Urothelium cell line (cell line): ENCODE data around the gene DNTT.
"Not testable (repeated sequence)": the region's sequence is repeated elsewhere in the genome, so short reads cannot be mapped to it uniquely, and the experiment has no call there.

Experiments used
- DNase-seq: peaks from one replicate; pipeline ENCODE4 v3.0.0; 2011; ENCODE audit warnings: low spot score, mixed read lengths
- FAIRE-seq: peaks from 2 replicates; lab custom pipeline; 2011; peaks lifted over from hg19 to GRCh38; lab: Jason Lieb, UNC

DNTT gene

GRCh38 chr10:96306516-96306915 is 2.3 kb downstream of the DNTT start:
- no peak for FAIRE-seq

DNA sequence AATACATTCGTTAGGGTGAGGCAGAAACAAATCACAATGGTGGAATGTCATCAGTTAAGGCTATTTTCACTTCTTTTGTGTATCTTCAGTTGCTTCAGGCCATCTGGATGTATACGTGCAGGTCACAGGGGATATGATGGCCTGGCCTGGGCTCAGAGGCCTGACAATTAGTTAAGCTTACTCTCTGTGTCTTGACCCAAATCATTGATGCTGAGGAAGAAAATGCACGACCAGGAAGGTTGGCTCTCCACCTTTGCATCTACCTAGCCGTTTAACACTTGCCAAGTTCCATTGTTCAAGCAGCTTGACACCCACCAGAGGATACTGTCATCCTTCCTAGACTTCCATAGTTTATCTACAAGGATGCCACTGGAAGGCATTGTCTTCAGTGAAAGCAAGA is 4.6 kb downstream of the DNTT start:
- not testable (repeated sequence) for DNase-seq, FAIRE-seq

More at GRCh38 chr10:96306516-96306915, 2.3 kb downstream of the DNTT start:
- DNase-seq: no peak

DNA sequence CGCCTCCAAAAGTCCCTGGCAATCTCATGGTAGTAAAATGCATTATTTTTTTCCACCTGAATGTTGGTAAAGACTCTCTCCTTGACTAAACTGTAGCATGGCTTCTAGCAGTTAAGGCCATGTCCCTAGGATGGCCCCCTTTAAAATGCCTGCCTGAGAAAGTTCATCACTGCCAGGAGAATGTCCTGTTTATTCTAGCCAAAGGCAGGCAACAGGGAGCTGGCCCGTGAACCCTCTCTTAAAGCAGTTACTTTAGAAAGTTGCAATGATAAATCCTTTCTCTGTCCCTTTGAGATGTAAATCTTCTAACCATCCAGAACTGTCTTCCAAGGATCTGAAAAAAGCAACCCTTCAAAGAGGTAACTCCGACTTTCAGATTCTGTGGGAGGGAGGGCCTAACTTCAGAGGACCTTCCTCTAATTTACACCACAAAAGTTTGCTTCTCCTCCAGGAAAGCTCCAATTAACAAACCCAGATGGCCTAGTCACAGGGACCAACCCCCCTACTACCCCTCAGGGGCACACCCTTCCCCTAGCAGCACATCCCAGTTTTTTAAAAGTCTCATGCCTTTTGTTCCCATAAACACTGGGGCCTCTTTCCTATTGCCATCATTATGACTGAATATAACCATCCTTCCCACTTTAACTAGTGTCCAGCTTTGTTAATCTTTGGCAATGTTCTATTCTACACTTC is 5.5 kb downstream of the DNTT start:
- DNase-seq: no peak
- FAIRE-seq: no peak

- DNase-seq (no peak), FAIRE-seq (no peak)
These were observed 6.1 kb downstream of the DNTT start for GRCh38 chr10:96310321-96310669.

DNA sequence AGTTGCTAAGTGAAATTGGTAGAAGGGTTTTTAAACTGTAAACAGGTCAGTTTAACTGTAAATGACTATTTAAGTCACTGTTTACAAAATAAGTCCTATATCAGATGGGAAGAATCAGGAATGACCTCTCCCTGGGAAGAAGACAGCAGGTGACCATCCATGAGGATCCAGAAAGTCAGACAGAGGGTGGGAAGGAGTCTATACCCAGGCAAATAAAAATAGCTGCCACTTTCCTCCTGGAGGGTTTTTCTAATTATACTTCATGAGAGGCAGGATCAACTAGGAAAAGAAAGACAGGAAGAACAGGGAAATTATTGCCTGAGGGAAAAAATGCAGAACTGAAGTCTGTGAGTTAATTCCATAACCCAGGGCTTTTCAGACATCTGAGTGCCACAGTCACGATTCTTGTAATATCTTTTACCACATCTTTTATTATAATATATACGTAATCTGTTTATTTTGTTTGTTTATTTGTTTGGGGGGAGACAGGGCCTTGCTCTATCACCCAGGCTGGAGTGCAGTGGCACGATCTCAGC is 7.0 kb downstream of the DNTT start:
- no peak for FAIRE-seq
- DNase-seq: no peak

GRCh38 chr10:96313344-96313743 is 9.1 kb downstream of the DNTT start:
- DNase-seq (no peak), FAIRE-seq (peak; percentile 40)

GRCh38 chr10:96317067-96317833 is 13.0 kb downstream of the DNTT start:
- no peak for FAIRE-seq

GRCh38 chr10:96319754-96320474 is 15.7 kb downstream of the DNTT start:
- no peak for FAIRE-seq
- DNase-seq: no peak

More at GRCh38 chr10:96317067-96317833, 13.0 kb downstream of the DNTT start:
- no peak for DNase-seq

DNA sequence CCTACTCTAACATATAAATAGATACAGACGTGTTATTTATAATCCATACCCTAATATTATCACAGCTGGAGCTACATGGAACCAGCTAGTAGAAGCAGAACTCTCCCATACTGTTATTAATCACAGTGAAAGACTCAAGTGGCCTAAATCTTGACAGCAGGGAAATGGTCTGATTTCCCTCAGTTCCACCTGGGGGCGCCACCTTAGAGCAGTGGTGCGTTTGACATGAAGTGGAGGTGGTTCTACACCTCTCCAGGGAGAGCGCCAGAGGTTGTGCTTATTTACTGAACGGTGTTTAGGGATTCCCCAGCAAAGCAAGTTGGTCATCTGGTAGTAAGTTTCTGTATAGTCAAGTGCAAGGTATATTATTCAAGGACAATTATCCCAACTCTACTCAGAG is 17.6 kb downstream of the DNTT start:
- DNase-seq (no peak), FAIRE-seq (no peak)

DNA sequence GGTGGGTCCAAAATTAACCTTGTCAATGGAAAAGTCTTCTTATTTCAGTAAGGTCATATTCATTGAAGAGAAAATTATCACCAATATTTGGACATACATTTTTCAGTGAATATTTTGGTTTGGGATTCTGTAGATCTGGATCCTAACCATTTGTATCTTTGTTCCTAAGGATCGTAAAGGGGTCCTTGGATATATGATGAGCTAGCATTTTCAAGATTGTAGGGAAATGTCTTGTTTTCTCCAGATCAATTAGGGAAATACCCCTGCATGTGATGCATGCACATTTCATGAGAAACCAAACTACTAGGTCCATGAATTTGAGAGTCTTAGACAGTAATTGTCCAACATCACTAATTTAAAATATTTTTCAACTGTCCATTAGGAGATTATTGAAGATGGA is 18.0 kb downstream of the DNTT start:
- FAIRE-seq: no peak
- no peak for DNase-seq

DNA sequence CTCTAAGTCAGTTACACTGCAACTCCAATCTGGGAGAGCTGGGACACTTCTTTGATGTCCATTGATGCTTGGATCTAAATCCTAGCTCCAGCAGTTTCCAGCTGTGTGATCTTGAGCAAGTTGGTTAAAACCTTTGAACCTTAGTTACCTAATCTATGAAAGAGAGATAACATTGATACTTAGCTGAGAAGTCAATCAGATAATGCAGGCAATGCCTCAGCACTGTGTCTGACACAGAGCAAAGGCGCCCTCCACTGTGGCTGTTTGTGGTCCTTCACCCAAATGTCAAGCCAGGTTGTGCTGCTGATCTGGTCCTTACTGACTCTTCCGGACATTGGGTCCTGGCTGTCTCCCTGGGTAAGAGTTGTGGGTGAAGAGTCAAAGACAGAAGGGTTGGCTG is 20.2 kb downstream of the DNTT start:
- no peak for DNase-seq
- FAIRE-seq: no peak

GRCh38 chr10:96325719-96326373 is 21.6 kb downstream of the DNTT start:
- FAIRE-seq (no peak), DNase-seq (no peak)

GRCh38 chr10:96327462-96327861 is 23.2 kb downstream of the DNTT start:
- FAIRE-seq: no peak
- no peak for DNase-seq

DNA sequence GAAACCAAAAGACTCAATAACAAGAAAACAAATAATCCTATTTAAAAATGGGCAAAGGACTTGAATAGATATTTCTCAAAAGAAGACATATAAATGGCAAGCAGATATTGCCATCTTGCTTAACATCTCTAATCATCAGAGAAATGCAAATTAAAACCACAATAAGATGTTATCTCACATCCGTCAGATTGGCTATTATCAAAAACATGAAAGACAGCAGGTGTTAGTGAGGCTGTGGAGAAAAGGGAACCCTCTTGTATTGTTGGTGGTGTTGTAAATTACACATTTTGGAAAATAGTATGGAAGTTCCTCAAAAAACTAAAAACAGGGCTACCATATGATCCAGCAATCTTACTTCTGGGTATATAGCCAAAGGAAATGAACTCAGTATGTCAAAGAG is 28.9 kb downstream of the DNTT start:
- no peak for DNase-seq
- no peak for FAIRE-seq

DNA sequence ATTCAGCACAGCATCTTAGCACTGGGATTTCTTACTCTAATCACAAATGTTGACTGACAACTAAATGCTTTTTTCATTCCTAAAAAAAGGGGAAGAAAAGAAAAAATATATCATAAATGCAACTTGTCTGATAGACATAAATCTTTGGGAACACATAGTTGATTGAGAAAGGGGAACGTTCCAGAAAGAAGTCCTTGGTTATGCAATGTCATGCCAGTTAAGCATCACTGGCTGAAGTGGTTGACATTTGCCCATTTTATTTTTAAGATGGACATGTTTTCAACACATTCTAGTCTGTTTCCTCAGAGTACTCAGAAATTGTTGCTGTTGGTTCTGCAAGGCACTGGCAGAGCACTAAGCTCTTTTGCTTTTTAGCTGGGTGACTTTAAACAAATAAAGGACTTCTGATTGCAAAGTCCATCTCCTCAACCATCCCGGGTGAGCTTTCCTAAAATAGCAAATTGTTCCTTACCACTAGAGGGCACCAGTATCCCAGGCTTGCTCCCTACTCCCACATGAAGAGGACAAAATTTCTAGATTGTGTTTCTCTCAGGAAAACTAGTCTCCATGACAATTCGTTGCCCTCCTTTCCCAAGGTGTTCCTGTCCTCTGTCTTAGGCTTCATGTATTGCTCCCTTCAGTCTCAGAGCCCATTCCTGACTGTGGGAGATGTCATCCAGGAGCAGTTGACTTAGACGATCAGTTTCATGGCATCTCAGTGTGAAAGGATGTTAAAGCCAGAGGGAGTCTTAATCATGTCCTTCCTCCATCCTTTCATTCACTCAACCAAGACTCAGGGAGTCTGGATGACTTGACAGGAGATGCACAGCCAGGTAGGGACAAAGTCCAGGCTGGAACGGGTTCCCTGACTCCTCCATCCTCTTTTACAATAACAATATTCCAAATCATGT is 30.6 kb downstream of the DNTT start:
- FAIRE-seq (no peak), DNase-seq (peak; percentile 58)

DNA sequence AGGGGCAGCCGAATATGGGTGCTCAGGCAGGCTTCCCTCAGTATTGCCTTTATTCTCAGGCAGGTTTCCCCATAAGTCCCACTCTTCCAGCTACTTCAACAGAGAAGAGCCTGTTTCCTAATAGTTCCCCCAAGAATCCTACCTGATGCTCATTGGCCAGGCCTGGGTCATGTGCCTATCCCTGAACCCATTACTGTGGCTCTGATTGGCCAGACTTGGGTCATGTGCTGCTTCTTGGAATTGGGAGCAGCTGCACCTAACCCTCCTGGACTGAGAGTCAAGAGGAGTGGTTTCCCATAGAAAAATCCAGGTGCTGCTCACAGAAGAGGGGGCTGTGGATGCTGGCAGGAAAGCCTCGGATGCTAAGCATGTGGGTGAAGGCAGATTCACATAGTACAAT is 32.9 kb downstream of the DNTT start:
- no peak for FAIRE-seq
- DNase-seq: no peak

DNA sequence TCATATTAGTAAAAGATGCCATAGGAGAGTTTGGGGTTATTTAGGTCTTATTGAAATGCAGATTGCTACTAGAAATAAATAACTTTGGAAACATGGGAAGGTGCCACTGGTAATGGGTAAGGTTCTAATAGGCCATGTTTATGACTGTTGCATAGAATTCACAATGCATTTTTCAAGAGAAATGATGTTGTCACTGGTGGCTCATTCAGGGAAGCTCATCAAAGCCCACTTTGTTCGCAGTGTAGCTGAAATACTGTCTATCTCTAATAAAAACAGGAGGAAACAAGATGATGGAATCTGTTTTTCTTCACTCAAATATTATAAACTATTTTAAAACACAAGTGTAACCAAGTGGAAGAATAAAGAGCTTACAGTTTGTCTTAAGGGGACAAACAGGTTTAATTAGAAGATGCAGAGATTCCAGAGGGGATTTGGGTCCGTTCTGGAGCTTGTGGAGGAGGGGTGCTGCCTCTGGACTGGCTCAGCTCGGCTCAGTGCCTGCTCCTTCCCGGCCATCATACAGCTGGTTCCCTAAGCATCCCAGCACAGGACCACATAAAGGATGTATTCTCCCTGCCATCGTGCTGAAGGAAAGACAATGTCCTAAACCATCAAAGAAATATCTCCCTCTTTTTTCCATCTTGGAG is 34.2 kb downstream of the DNTT start:
- no peak for DNase-seq
- FAIRE-seq: no peak

GRCh38 chr10:96339383-96339782 is 35.1 kb downstream of the DNTT start:
- no peak for FAIRE-seq
- no peak for DNase-seq
